LNCAP (cell line): Measurements from ENCODE around the gene PAPLN.

Experiments used
- TF ChIP-seq, protein P1 (sequence below): fragments of 450-650 bp; IDR thresholded peaks from 2 replicates; pipeline ENCODE4 v1.5.1; 2017; ENCODE audit warnings: mild to moderate bottlenecking

PAPLN gene

DNA sequence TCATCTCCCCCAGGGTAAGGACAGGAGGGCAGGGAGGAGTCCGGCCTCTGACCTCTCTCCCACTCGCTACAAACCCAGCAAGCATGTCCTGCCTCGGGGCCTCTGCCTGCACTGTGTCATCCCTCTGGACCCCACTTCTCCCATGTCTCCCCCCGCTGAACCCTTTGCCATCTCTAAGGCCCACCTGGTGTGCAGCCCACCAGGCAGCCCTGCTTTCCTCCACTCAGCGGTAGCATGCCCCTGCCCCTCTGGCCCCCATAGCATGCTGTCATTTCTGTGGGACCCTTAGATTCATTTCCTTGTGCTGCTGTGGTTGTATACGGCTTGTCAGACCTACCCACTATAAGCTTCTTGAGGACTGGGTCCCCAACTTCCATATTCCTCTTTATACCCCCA, 17.7 kb downstream of the PAPLN start:
- TF ChIP-seq, protein P1, sequence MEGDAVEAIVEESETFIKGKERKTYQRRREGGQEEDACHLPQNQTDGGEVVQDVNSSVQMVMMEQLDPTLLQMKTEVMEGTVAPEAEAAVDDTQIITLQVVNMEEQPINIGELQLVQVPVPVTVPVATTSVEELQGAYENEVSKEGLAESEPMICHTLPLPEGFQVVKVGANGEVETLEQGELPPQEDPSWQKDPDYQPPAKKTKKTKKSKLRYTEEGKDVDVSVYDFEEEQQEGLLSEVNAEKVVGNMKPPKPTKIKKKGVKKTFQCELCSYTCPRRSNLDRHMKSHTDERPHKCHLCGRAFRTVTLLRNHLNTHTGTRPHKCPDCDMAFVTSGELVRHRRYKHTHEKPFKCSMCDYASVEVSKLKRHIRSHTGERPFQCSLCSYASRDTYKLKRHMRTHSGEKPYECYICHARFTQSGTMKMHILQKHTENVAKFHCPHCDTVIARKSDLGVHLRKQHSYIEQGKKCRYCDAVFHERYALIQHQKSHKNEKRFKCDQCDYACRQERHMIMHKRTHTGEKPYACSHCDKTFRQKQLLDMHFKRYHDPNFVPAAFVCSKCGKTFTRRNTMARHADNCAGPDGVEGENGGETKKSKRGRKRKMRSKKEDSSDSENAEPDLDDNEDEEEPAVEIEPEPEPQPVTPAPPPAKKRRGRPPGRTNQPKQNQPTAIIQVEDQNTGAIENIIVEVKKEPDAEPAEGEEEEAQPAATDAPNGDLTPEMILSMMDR: no peak

DNA sequence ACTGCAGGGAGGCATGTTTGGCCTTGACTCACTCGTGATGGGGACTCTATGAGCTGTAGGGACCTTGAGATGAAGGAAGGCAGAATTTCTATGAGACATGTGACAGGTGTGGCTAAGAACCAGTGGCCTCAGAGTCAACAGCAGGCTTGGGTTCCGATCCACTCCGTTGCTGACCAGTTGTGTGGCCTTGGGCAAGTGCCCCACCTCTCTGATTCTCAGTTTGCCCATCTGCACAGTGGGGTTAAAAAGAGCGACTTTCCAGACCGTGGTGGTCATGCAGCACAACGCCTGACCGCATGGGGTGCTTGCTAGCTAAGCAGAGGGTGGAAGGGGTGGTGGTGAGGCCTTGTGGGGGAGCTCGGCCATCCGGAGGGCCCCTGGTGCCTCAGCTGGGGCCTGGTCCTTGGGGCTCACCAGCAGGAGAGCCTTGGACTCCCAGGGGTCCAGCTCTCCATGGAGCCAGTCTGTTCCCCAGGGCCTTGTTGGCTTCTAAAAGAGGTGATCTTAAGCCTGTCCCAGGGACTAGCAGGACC, 18.5 kb downstream of the PAPLN start:
- TF ChIP-seq, protein P1: no peak

DNA sequence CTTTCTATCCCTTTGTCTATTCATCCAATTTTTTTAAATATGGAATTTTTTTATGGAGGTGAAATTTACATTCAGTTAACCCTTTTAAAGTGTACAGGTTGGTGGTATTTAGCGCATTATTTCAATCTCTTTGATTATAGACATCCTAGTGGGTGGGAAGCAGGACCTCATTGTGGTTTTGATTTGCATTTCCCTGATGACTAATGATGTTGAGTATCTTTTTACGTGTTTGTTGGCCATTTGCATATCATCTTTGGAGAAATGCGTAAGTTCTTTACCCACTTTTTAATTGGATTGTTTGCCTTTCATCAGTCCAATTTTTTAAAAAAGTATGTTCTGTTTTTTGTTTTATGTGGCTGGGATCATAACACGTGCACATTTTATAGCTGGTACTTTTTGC, 20.8 kb downstream of the PAPLN start:
- TF ChIP-seq, protein P1: no peak

DNA sequence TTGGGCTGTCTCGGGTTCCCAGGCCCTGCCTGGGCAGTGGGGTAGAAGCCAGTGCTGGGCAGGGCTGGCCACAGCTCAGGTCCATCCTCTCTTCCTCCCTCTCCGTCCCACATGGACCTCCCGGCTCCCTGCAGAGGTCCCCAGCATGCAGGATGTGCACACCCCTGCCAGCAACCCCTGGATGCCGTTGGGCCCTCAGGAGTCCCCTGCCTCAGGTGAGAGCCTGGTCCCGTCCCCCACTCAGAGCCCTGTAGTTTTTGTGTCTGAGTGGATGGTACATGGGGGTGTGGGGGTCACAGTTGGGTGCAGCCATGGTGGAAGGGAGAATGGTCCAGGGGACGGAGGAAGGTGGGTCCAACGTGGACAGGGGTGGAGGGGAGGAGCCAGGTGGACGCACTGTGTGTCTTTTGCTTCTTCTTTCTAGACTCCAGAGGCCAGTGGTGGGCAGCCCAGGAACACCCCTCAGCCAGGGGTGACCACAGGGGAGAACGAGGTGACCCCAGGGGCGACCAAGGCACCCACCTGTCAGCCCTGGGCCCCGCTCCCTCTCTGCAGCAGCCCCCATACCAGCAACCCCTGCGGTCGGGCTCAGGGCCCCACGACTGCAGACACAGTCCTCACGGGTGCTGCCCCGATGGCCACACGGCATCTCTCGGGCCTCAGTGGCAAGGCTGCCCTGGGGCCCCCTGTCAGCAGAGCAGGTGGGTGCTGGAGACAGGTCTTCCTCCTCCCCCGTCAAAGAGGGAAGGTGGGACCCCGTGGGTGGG, 21.7 kb downstream of the PAPLN start:
- TF ChIP-seq, protein P1: no peak

DNA sequence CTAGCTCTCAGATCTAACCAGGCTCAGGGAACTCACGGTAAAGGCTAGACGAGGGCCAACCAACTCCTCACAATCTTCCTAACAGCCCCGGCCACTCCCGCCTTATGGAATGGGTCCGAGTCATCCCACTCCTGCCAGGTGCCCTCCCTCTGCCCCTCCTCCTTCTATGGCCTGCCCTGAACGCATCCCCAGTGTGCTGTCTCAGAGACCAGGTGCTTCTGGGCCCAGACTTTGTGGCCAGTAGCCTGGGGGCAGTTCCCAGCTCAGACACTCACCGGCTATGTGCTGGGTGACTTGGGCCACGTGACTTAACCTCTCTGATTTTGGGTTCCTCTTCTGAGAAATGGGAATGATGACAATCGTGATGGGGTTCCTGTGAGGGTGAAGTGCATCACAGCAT, 22.5 kb downstream of the PAPLN start:
- TF ChIP-seq, protein P1: no peak

DNA sequence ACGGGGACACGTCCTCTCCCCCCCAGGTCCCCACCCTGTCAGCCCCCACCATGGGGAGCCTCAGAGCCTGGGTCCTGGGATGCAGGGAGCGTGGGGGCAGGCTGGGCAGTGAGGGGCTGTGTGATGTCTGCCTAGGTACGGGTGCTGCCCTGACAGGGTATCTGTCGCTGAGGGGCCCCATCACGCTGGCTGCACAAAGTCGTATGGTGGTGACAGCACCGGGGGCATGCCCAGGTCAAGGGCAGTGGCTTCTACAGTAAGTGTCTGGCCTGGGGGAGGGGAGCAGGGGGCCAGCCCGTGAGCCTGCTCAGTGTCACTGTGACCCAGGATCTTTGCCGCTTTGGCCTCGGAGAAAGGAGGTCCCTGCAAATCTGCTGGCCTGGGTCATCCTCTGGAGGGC, 23.3 kb downstream of the PAPLN start:
- TF ChIP-seq, protein P1: no peak

DNA sequence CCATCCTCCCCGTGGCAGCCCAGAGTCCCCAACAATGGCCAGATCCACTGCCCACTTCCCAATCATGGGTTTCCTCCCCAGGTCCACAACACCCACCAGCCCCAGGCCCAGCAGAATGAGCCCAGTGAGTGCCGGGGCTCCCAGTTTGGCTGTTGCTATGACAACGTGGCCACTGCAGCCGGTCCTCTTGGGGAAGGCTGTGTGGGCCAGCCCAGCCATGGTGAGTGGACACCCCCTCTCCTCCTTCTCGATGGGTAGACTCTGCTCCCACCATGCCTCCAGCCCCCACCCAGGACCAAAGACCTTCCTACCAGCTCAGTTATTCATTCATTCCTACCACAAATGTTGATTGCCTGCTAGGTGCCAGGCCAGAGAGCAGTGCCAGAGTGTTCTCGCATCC, 23.8 kb downstream of the PAPLN start:
- TF ChIP-seq, protein P1: no peak
